HepG2 (cell line): Measurements from ENCODE around the gene ZSWIM5. TPM values are rescaled to one million over a fixed set of nuclear protein-coding genes. Genes with fewer than 3 reads are reported as not detected.
A peak's percentile ranks its signal among the peaks of the same experiment; 100 is the strongest.

Experiments used
- ATF4 ChIP-seq, 2 experiments: fragments of 450-650 bp in 1 of 2; sonication (generic) in 1 of 2; formaldehyde crosslinking; IDR thresholded peaks; 2 replicates each; pipeline versions ENCODE4 v1.5.0 to v1.8.0; 2020 to 2022; ENCODE audit warnings: mild to moderate bottlenecking in 1 of 2, missing genetic modification reagents in 1 of 2
- ATF6 ChIP-seq: sonication (generic); formaldehyde crosslinking; conservative IDR thresholded peaks from 2 replicates; pipeline ENCODE4 v1.4.0; 2020; ENCODE audit warnings: missing genetic modification reagents
- CEBPB ChIP-seq: IDR thresholded peaks from 2 replicates; pipeline ENCODE4 v1.6.1; 2011; ENCODE audit warnings: low read depth, low read length, improper control_type of control experiment, borderline replicate concordance
- CSRNP1 ChIP-seq: sonication (generic); formaldehyde crosslinking; IDR thresholded peaks from 2 replicates; pipeline ENCODE4 v1.8.1; 2023; ENCODE audit warnings: mild to moderate bottlenecking, missing genetic modification reagents
- GABPB1 ChIP-seq: IDR thresholded peaks from 2 replicates; pipeline ENCODE4 v1.6.1; 2016; ENCODE audit warnings: mild to moderate bottlenecking, missing genetic modification reagents, moderate library complexity, missing compliant biosample characterization
- HMG20A ChIP-seq: IDR thresholded peaks from 2 replicates; pipeline ENCODE4 v1.6.1; 2016; ENCODE audit warnings: borderline replicate concordance
- KLF6 ChIP-seq: IDR thresholded peaks from 2 replicates; pipeline ENCODE4 v1.8.0; 2016; ENCODE audit warnings: missing biosample characterization, missing genetic modification reagents
- PITX1 ChIP-seq: sonication (generic); formaldehyde crosslinking; IDR thresholded peaks from 2 replicates; pipeline ENCODE4 v1.5.1; 2020; ENCODE audit warnings: mild to moderate bottlenecking, missing genetic modification reagents
- SATB2 ChIP-seq: sonication (generic); formaldehyde crosslinking; IDR thresholded peaks from 2 replicates; pipeline ENCODE4 v1.5.0; 2020; ENCODE audit warnings: missing genetic modification reagents
- SIX1 ChIP-seq: sonication (generic); formaldehyde crosslinking; IDR thresholded peaks from 2 replicates; pipeline ENCODE4 v1.4.0; 2020; ENCODE audit warnings: missing genetic modification reagents, borderline replicate concordance
- SRSF9 ChIP-seq: fragments of 200-400 bp; formaldehyde crosslinking; IDR thresholded peaks from 2 replicates; pipeline ENCODE4 v1.6.1; 2018; ENCODE audit warnings: borderline replicate concordance, mild to moderate bottlenecking, low read depth, low read length; ENCODE audit not compliant: insufficient read depth, poor library complexity, severe bottlenecking
- TFDP2 ChIP-seq: sonication (generic); formaldehyde crosslinking; IDR thresholded peaks from 2 replicates; pipeline ENCODE4 v1.4.0; 2020; ENCODE audit warnings: missing genetic modification reagents
- TP53 ChIP-seq: sonication (generic); formaldehyde crosslinking; conservative IDR thresholded peaks from 2 replicates; pipeline ENCODE4 v1.4.0; 2020; ENCODE audit warnings: missing genetic modification reagents
- ZBTB10 ChIP-seq: sonication (generic); formaldehyde crosslinking; IDR thresholded peaks from 2 replicates; pipeline ENCODE4 v1.4.0; 2020; ENCODE audit warnings: missing genetic modification reagents, borderline replicate concordance
- ZNF674 ChIP-seq: sonication (generic); formaldehyde crosslinking; IDR thresholded peaks from 2 replicates; pipeline ENCODE4 v1.5.0; 2020; ENCODE audit warnings: low read depth, mild to moderate bottlenecking, missing genetic modification reagents
- ZNF775 ChIP-seq: sonication (generic); formaldehyde crosslinking; IDR thresholded peaks from 2 replicates; pipeline ENCODE4 v1.4.0; 2020; ENCODE audit warnings: missing genetic modification reagents, mild to moderate bottlenecking, moderate library complexity, borderline replicate concordance
- ZNF780A ChIP-seq: sonication (generic); formaldehyde crosslinking; IDR thresholded peaks from 2 replicates; pipeline ENCODE4 v1.8.0; 2022; ENCODE audit warnings: mild to moderate bottlenecking, missing genetic modification reagents, moderate library complexity
- ZNF839 ChIP-seq: sonication (generic); formaldehyde crosslinking; IDR thresholded peaks from 2 replicates; pipeline ENCODE4 v1.4.0; 2020; ENCODE audit warnings: missing genetic modification reagents, mild to moderate bottlenecking, borderline replicate concordance
- ZUFSP ChIP-seq: sonication (generic); formaldehyde crosslinking; IDR thresholded peaks from 2 replicates; pipeline ENCODE4 v1.9.0; 2021; ENCODE audit warnings: missing genetic modification reagents, mild to moderate bottlenecking, borderline replicate concordance
- polyA plus RNA-seq, 8 experiments: library from polyadenylated mRNA; depleted of rRNA in 3 of 8; stranded (reverse) in 7 of 8; unstranded in 1 of 8; fragments of >200 nt; fragmentation: Illumina TruSeq in 4 of 8; extraction: Trizol in 4 of 8; gene quantifications; 2 replicates each; pipeline versions ENCODE4 v1.2.1 to v1.2.3, GENCODE V29; 2011 to 2016; ENCODE audit warnings: low read depth in 4 of 8, missing spikeins in 1 of 8, mixed read lengths in 1 of 8; ENCODE audit not compliant: insufficient read depth in 1 of 8
- total RNA-seq, 5 experiments: library from RNA; depleted of rRNA; stranded (reverse); fragments of >200 nt; fragmentation: Illumina TruSeq; extraction: Trizol; gene quantifications; 2 replicates each; pipeline ENCODE4 v1.2.3, GENCODE V29; 2016; ENCODE audit warnings: low read depth in 1 of 5

The ZSWIM5 gene
- total and polyA plus RNA-seq, 2 of the 13 experiments (the other 11 are each of a cell fraction or from before 2014, with no cell fraction given): 11.0 to 20.6 TPM

GRCh38 chr1:45172005-45172404, 34.4 kb downstream of the ZSWIM5 start (continued):
- TF ChIP-seq ZUFSP (CRISPR knock-in tag) (no peak), ZNF780A (no peak), SRSF9 (no peak), KLF6 (no peak), ZBTB10 (CRISPR knock-in tag) (no peak), CSRNP1 (CRISPR knock-in tag) (no peak), SIX1 (CRISPR knock-in tag) (peak; percentile 92), GABPB1 (no peak), TP53 (0 out of 2 replicates have a peak, but pooled peaks have one; percentile 20), ZNF775 (CRISPR knock-in tag) (no peak), SATB2 (CRISPR knock-in tag) (no peak), ATF4 (CRISPR knock-in tag; IDR thresholded peaks at IDR 0.05) (no peak), ZNF674 (CRISPR knock-in tag) (no peak), ZNF839 (CRISPR knock-in tag) (no peak), TFDP2 (peak; percentile 44; the same call in 1 of the 2 replicates), HMG20A (peak; percentile 96), CEBPB (peak; percentile 97), ATF6 (no peak), PITX1 (CRISPR knock-in tag) (peak; percentile 90)
